HG03457 (cell line): ENCODE results near the gene POU4F3.

Experiments used
- ATAC-seq: cut with Tn5 transposase; IDR thresholded peaks from one replicate; pipeline ENCODE4 v1.9.1; 2021; ENCODE audit warnings: moderate number of reproducible peaks; ENCODE audit not compliant: unreplicated experiment

Gene POU4F3

DNA sequence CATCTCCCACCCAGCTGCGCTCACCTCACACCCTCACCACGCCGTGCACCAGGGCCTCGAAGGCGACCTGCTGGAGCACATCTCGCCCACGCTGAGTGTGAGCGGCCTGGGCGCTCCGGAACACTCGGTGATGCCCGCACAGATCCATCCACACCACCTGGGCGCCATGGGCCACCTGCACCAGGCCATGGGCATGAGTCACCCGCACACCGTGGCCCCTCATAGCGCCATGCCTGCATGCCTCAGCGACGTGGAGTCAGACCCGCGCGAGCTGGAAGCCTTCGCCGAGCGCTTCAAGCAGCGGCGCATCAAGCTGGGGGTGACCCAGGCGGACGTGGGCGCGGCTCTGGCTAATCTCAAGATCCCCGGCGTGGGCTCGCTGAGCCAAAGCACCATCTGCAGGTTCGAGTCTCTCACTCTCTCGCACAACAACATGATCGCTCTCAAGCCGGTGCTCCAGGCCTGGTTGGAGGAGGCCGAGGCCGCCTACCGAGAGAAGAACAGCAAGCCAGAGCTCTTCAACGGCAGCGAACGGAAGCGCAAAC lies 1.1 kb downstream of the POU4F3 start:
- ATAC-seq, result no peak

DNA sequence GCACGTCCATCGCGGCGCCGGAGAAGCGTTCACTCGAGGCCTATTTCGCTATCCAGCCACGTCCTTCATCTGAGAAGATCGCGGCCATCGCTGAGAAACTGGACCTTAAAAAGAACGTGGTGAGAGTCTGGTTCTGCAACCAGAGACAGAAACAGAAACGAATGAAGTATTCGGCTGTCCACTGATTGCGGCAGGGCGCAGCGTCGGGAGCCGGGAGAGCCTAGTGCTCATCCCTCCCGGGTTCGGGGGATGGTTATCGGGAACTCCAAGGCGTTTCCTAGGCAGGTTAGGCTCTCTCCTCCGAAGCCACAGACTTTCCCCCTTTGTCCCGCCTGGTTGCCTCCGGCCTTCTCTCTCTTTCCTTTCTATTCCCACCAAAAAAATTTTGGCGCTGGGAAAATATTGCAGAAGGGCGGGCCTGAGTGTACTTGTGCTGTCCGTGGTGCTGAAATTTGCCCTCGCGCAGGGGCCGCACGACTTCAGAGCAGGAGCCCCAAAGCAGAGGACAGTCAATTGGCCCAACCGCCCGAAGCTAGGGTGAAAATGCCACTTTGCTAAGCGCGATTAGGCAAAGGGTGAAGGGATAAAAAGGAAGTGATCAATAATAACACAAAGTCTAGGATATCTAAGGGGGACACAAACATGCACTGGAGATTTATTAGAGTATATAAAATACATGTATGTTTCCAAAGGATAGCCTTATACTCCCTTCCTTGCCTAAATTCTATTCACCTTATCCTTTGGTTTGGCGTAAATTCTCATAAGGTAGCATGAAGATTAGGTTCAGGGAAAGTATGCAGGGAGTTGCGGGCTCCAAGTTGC lies 1.8 kb downstream of the POU4F3 start:
- no peak for ATAC-seq

- no peak for ATAC-seq
These were observed 3.2 kb downstream of the POU4F3 start for GRCh38 chr5:146341854-146342253.

GRCh38 chr5:146342519-146342881 lies 3.9 kb downstream of the POU4F3 start:
- ATAC-seq, result no peak

GRCh38 chr5:146342882-146343865 lies 4.5 kb downstream of the POU4F3 start:
- ATAC-seq, result no peak

DNA sequence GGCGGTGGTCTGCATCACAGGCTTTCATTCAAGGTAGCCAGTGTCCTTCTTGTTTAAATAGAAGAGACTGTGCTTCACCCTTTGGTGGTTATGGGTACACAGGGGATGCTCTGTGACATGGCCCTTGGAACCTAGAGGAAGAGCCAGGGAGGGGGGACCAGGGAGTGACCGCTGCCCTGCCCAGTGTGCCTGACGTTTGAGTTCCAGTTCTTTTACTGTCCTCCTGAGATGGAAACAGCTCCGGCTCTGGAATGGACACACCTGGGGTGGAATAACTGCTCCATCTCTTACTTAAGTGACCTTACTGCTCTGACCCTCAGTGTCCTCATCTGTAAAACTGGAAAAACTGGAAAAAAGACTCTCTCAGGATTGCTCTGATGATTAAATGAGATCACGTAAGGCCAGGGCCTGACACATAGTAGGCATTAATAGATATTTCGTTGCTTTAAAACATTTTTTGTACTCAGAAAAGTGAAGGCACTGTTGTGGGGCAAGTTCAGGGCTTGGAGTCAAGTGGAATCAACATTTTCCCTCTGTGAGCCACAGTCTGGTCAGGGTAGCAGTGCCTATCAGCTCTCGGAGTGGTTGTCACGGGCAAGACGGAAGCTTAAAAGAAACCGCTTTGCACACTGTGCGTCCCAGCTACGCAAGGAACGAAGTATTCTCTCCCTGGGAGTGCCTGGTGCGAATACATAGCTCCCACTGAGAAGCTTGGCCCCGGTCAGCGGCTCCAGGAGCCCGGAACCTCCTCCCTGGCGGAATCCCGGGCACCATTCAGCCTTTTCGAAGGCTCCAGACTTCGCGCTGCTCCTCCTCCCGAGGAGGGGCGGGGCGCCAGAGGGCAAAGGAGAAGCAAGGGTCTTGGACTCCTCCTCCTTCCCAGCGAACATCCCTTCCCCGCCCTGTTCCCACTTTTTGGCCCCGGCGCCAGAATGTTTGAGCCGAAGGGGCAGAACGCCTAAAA lies 5.8 kb downstream of the POU4F3 start:
- ATAC-seq, result no peak

DNA sequence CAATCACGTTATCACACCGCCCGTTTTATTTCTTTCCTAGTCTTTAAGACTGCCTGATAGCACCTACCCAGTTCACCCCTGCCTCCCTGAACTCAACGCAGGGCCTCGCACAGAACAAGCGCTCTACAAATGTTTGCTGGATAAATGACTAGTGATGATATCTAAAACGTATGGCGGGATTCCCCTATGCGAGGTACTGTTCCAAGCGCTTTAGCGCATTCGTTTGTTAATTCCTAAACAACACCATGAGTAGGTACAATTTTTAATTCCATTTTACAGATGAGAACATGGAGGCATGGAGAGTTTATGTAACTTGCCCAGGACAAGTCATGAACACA lies 6.6 kb downstream of the POU4F3 start:
- ATAC-seq, result no peak

DNA sequence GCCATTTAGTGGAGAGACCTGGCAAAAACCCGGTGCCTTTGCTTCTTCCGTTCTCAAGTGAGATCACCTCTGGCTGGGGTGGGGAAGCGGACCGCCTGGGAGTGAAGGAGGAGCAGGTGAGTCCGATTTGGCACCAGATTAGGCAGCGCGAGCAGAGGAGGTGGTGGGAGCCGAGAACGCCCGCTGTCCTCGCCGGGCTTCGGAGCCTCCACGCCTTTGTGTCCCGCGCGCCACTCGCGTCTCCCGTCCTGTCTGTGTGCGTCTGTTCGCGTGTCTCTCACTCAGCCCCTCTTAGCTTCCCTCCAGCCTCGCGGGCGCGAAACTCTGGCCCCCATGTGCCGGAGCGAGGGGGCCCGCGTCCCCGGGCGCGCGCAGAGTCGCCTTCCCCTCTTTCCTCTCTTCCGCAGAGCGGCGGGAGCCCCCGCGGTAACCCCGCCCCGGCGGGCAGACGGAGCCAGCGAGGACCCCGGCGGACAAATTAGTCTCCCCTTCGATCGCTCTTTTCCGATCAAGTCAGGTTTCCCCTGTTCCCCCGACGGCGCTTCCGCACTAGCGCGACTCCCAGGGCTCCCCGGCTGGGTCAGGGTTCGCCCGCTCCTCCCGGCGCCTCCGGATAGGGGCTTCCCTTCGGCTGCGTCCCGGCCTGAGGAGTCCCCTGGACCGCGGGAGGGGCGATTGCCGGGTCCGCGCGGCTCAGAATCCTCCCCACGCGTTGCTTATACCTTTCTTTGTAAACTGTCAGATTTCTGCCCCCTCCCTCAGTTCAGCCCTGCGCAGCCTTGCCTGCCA lies 7.1 kb downstream of the POU4F3 start:
- no peak for ATAC-seq

DNA sequence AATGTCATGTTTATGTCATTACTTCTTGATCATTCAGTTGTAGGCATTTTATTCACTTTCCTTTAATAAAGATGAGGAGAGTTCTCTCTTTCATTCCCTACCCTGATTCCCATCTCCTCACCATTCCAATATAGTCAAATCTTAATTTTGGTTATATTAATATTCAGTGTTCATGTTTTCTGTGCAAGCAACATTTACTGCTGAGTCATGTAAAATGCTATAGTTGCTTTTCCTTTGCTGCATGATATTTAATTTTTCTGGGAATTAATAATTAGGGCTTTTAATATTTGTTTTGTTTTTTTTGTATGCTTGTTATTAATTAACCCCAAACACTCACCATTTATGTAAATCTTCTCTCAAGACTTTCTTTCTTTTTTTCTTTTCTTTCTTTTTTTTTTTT lies 18.5 kb downstream of the POU4F3 start:
- no peak for ATAC-seq

GRCh38 chr5:146359836-146360235 lies 21.2 kb downstream of the POU4F3 start:
- no peak for ATAC-seq

GRCh38 chr5:146363161-146363874 lies 24.7 kb downstream of the POU4F3 start:
- no peak for ATAC-seq

DNA sequence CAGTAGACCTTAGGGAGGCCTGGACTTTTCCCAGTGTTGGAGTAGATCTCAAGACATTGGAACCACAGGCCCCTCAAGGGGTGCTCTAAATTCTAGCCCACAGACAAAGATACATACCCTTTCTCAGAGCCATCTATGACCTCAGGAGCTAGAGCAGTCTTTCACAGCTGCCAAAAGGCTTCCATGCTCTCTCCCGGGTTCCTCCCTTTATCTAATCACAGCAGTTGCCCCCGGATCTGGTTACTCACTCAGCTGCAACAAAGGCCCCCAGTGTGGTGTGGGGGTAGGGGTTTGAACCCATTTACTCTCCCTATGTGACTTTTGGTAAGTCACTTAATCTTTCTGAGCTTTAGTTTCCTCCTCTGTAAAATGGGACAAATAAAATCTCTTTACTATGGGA lies 27.0 kb downstream of the POU4F3 start:
- ATAC-seq, result no peak

- no peak for ATAC-seq
These were observed 28.3 kb downstream of the POU4F3 start for GRCh38 chr5:146366904-146367303.

GRCh38 chr5:146368137-146368536 lies 29.5 kb downstream of the POU4F3 start:
- ATAC-seq, result no peak

GRCh38 chr5:146369691-146370090 lies 31.1 kb downstream of the POU4F3 start:
- ATAC-seq, result no peak

- ATAC-seq, result no peak
These were observed 38.2 kb downstream of the POU4F3 start for GRCh38 chr5:146376821-146377220.

GRCh38 chr5:146378986-146379385 lies 40.3 kb downstream of the POU4F3 start:
- no peak for ATAC-seq

DNA sequence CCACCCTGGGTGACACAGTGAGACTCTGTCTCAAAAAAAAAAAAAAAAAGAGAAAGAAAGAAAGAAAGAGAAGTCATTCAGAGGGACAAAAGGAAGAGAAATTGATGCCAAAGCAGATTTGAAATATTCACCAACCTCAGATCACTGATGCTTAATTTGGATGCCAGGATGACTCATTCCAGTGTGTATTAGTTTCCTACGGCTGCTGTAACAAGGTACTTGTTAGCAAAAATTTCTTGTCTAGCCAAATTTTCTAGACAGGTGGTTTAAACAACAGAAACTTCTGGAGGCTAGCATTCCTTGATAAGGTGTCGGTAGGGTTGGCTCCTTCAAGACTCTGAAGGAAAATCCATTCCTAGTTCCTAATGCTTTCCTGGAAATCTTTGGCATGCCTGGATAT lies 42.1 kb downstream of the POU4F3 start:
- no peak for ATAC-seq

DNA sequence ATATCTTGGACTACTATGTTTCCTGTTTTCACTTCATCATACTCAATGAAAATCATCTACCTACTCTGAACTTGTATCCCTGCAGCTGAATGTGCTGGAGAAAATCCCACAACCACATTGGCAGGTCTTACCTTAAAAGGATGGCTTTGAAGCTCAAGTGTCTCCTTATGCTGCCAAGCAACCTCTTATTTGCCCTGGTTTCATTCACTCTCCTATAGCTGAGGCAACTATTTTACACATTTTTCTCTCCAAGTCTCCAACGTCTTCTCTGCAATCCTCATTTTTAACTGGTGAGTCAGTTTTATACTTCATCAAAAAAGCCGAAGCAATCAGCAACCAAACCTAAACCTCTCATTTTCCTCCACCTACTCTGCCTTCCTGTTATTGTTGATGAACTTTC lies 49.7 kb downstream of the POU4F3 start:
- no peak for ATAC-seq
